GM21390 (cell line): ENCODE measurements around the gene P4HA3.
"Not testable (repeated sequence)": the region's sequence is repeated elsewhere in the genome, so short reads cannot be mapped to it uniquely, and the experiment has no call there.

Experiments
- ATAC-seq: cut with Tn5 transposase; IDR thresholded peaks from one replicate; pipeline ENCODE4 v1.9.1; 2021; ENCODE audit not compliant: unreplicated experiment

Gene P4HA3

DNA sequence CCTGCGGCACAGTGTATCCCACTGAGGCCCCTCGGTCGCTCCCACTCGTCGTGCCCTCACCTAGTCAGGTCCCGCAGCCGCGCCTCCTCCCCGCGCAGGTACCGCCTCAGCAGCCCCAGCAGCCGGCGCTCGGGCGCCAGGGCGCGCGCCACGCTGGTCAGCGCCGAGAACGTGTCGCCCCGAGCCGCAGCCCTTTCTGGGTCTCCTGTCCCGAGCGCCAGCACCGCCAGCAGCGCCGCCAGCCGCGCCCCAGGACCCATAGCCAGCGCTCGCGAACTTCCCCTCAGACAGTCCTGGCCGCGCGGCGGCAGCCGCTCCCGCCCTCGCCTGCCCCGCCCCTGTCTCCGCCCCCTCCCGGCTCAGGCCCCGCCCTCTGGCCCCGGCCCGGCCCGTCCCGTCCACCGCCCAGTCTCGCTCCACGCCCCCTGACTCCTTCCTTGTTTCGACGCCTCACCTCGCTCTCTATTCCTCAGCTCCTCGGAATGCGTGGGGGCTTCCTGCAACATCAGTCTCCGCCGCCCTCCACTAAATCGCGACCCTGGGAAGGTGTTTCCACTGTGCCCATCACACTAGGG, at the start of gene P4HA3:
P4HA3 (minus strand) TSS at position 289 of the 575 bp plus-strand sequence; CDS start at position 260, 29 bp downstream.
- no peak for ATAC-seq

DNA sequence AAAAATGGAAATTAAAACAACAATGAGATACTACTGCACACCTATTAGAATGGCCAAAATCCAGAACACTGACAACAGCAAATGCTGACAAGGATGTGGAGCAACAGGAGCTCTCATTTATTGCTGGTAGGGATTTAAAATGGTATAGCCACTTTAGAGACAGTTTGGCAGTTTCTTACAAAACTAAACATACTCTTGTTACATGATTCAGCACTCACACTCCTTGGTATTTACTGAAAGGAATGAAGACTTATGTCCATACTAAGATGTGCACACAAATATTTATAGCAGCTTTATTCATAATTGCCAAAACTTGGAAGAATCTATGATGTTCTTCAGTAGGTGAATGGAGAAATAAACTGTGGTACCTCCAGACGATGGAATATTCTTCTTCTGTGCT, 46.0 kb upstream of the P4HA3 start:
- no peak for ATAC-seq

DNA sequence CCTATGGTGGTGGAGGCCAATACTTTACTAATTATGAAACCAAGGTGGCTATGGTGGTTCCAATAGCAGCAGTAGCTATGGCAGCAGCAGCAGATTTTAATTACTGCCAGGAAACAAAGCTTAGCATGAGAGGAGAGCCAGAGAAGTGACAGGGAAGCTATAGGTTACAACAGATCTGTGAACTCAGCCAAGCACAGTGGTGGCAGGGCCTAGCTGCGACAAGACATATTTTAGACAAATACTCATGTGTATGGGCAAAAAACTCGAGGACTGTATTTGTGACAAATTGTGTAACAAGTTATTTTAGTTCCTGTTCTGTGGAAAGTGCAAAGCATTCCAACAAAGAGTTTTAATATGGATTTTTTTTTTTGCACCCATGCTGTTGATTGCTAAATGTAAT, 44.2 kb upstream of the P4HA3 start:
- ATAC-seq = no peak

DNA sequence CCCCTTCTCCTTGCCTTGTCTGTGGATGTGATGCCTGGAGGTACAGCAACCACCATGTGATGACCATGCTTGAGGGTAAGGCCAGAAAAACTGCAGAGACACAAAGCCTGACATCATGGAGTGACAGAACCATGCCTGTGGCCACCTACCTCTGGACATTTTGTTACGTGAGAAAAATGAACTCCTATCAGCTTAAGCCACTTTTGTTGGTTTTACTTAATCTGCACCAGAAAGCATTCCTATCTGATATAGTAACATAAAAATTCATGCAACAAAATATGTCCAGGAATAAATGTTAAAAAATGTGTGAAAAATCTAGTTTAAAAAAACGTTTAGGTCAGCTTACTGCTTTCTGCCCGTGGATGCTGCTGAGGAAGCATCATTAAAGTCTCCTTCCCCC, 42.6 kb upstream of the P4HA3 start:
- ATAC-seq = no peak

DNA sequence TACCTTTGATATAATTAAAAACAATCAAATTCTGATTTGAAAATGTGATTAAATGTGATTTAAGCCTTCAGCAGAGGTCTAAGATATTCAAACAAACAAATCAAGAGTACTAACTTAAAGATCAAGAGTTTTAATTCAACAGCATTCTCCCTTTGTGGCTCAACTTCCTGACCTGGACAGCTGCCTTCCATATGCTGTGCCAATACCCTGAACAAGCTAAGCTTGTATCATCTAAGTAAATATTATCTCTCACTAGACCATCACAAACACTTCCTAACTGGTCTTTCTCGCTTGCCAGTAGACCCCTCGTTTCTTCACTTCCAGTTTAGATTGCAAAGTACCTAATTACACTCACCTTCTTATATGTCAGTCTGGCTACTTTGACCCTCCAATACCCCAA, 35.9 kb upstream of the P4HA3 start:
- ATAC-seq = no peak

DNA sequence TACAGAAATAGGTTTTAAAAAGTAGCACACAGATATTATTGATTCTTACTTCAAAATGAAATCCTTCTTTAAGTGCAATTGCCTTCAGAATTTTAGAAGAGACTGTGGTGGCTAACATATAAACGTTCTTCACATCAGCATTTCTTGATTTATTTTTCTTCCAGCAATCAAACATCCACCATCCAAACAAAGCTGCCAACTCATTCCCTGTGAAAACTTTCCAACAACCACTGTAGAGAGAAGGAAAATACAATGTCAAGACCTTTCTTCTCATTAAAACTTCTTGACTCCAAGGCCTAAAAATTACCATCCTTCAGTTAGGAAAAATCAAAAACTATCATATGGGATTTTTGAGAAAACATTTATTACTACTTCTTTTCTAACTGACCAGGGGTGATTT, 34.0 kb upstream of the P4HA3 start:
- ATAC-seq = no peak

DNA sequence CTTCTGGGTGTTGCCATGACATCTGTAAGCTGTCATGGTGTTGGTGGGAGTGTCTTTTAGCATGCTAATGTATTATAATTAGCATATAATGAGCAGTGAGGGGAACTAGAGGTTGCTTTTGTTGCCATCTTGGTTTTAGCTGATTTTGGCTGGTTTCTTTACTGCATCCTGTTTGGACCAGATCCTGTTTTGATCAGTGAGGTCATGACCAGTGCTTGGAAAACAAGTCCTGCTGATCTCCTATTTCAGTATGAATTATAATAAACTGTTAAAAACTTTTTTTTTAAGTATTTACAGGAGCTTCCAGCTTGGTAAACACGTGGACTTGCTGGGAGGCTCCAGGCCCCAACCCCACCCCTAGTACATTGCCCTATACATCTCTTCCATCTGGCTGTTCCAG, 30.5 kb upstream of the P4HA3 start:
- ATAC-seq = no peak

DNA sequence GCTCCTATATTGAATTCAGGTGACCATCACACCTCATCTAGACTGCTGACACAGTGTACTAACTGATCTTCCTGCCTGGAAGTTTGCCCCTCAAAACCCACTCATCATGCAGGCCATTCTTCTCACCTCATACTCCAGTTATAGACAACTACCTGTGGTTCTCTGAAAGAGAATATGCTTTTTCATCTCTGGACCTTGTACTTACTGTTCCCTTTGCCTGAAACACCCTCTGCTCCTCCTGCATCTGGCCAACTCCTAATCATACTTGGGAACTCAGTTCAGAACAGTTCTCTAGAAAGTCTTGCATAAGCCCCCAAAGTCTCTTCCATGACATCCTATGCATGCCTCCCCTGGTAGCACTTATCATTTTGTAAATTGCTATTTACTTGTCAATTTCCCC, 28.2 kb upstream of the P4HA3 start:
- no peak for ATAC-seq

DNA sequence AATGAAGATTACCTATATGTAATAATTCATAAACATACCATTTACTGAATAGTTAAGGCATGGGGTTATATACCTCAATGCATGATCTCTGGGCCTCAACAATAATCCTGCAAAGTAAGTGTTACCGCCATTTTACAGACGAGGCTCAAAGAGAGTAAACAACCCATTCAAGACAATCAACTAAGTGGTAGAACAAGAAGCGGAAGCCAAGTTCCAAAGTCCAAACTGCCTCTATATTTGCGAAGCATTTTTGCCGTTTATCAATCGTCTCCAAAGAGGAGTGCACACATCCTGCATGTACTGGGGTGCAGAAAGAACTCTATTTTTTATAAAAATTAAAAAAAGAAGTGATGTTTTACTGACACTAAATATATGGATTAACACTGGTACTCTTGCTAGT, 27.5 kb upstream of the P4HA3 start:
- ATAC-seq = no peak

DNA sequence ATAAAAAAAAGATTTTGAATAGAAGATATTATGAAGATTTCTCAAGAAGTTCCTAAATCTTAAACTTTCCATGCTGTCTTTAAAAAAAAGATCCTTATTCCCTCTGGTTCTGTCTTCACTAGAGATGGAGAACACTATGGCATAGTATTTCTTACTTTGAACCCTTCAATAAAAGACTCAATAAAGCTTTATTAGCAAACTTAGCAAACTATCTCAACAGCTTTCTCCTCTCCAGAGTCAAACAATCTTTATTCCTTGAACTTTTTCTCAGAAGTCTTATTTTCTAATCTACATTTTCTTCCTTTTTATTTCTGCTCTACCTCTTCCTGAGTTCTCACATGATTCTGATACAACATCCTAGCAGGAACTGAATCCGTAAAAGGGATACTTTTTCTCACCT, 21.8 kb upstream of the P4HA3 start:
- ATAC-seq = no peak

DNA sequence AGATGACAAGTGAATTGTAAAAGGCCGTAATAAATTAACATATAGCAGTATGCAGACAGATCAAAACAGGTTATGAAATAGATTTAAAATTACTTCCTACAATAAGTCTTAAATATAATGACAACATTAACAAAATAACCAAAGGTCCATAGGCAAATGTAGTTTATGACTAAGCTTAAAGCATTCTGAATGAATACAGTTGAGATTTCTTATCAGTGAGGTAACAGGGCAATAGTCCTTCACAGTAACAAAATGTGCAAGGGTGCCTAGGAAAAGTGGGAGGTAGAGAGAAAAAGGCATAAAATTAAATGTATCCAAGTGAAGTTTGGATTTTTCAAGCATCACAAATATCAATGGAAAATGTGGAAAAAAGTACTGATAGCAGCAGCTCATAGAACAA, 20.9 kb upstream of the P4HA3 start:
- no peak for ATAC-seq

DNA sequence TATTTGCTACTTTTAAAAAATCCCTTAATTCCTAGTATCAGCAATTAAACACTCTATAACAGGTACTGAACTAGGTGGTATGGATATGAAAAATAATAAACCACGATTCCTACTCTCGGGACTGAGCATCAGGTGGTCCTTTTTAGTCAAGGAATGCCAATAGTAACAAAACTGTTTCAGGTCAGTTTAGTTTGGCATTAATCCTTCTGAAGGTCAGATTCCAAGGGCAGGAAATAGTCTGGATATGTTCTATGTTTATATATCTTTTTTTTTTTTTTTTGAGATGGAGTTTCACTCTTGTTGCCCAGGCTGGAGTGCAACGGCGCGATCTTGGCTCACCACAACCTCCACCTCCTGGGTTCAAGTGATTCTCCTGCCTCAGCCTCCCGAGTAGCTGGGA, 19.6 kb upstream of the P4HA3 start:
- not testable (repeated sequence) for ATAC-seq

DNA sequence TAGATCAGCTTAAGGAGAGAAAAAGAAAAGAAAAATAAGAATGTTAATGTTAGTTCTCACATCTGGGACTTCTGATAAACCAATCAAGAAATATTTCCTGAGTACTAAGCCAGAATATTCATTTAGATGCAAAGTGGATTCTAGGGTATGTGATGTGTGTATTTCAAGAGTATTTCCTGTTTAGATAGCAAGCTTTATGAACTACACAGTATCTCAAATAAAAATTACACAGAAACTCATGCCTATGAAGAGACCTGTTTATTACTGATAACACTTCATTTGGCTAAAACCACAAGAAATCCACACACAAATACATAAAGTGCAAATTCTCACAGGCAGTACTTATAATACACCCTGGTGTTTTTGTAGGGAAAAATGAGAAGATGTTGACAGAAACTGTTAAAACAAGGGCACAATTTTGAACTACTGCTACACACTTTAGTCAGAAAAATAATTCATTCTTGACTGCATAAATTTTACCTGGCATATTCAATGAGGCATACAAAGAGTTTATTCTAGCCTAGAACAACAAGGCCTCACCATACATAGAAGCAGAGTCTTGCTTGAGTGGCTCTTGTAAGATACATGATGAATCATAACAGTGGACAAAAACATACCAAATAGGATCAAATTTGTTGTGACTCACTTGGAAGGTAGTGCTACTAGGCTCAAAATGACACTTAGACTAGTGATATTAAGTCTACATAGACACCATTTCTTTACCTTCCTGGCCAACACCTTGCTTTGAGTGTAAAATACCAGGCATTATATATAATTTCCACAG, 18.8 kb upstream of the P4HA3 start:
- no peak for ATAC-seq

DNA sequence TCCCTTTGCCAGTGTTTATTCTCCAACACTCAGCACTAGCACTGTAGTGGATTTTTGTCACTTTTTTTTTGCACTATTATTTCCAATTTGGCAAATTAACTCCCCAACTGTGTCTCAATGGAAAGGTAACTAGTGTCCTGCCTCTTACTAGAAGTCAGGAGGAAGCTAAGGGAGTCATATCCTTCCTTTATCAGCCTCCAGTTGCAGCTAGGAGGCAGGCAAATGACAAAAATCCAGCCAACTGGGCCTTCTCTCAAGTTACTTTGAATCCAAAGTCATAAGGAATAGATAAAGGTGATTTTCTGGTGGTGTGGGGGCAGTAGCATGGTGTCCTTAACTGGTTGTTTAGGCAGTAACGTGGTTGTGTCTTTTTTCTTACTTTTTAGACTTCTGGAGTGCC, 15.6 kb upstream of the P4HA3 start:
- no peak for ATAC-seq

DNA sequence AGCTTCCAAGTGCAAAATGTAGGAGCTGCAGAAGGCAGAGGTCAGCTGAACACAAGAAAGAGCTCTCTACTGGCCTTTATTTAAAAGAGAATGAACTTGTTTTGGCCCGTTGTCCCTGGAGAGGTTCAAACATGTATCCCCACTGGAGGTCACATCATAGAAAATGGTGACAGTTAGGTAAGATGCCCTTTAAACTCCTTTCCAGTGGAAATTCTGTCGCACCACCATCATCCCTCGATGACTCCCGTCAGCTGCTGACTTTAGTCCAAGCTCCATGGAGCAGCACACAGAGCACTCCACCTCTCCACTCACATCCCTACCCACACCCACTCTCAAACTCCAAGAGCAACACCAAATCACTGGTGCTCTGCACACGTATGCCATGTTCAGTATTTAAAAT, 15.2 kb upstream of the P4HA3 start:
- ATAC-seq = no peak

DNA sequence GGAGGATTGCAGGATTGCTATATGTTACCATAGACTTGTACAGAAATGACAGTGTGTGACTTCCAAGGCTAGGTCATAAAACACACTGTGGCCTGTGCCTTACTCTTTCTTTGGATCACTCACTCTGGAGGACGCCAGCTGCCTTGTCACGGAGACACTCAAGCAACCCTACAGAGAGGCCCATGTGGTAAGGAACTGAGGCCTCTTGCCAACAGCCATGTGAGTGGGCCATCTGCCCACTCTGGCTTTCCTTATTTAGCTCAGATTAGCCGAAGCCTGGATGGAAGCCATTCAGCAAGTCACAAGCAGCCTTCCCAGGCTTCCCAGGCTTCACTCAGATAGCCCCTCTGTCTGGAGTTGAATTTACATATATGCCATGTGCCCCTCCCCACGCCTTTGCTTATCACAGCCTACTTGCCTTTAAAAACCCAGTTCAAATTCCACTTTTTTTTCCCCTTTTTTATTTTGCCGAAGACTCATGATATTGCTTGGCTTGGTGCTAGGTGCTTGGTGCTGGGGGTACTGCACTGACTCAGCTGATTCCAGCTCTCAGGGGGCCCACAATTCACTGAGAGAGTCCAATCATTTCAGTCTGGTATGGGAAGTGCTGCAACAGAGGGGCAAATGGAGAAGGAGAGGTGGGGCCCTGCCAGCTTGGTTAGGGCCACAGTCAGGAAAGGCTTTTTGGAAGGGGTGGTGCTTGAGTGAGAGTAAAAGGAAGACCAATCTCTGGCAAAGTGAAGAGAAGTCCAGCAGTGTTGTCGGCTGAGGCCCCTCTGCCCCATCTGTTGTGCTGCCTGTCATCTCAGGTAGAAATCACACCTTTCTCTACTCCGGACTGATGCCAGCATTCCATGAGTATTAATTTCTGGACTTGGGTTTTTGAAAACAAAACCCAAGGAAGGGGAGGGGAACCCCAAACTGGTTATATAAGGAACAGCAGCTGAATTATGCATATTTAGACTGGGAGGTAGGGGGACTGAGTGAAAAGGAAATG, 14.5 kb upstream of the P4HA3 start:
- no peak for ATAC-seq

DNA sequence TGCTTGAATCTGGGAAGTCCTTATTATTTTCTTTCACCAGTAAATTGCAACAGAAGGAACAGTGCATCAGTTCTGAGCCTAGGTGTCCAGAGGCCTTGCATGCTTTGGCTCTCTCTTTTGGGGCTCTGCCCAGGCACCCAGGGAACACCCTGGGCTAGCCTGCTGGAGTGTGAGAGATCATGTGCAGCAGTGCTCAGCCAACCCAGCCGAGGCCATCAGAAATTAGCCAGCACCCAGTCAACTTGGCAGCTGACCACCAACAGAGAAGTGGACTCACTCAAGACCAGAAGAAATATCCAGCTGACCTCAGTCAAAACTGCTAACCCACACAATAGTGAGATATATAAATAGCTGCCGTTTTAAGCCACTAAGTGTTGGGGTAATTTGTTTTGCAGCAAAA, 11.2 kb upstream of the P4HA3 start:
- ATAC-seq = no peak

DNA sequence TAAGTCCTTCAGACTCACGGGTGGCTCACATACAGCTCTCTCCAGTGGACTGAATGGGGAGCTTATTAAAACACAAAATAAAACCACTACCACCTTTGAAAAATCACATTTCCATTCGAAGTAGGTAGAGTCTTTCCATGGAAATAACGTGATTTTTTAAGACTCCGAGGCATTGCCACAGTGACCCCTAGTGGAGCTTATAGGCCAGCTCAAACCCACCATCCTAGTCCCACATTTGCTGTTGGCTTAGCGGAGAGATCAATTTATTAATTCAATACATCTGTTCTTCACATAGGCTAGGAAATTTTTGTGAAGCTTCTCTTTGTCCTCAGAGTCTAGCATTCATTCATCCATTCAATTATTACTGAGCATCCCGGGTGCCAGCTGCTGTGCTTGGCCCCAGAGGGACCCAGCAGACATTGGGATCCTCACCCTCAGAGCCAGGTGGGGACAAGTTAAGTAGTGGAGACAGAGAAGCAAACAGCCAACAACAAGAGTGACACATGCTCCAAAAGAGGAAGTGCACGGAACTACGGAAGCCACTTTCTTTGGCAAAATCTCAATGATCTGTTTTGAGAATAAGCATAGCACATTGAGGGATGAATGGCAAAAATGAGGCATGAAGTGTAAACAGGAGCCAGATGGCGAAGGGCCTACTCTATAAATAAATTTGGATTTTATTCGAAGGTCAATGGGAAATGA, 10.2 kb upstream of the P4HA3 start:
- no peak for ATAC-seq

DNA sequence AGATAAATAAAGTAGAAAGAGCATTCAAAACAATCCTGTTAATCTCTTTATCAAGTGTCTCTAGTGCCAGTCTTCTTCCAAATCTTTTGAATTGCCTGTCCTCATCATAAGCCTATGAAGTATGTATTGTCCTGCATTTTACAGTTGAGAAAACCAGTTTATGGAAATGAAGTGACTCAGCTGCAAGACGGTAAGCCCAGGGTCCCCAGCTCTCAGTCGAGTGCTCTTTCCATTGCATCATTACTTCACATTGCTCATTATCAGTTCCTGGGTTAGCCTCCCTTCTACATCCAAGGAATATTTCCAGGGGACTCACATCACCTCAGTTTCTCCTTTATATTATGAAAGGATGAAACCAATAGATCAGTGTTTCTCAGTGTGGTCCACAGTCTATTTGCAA, 9.1 kb upstream of the P4HA3 start:
- no peak for ATAC-seq

DNA sequence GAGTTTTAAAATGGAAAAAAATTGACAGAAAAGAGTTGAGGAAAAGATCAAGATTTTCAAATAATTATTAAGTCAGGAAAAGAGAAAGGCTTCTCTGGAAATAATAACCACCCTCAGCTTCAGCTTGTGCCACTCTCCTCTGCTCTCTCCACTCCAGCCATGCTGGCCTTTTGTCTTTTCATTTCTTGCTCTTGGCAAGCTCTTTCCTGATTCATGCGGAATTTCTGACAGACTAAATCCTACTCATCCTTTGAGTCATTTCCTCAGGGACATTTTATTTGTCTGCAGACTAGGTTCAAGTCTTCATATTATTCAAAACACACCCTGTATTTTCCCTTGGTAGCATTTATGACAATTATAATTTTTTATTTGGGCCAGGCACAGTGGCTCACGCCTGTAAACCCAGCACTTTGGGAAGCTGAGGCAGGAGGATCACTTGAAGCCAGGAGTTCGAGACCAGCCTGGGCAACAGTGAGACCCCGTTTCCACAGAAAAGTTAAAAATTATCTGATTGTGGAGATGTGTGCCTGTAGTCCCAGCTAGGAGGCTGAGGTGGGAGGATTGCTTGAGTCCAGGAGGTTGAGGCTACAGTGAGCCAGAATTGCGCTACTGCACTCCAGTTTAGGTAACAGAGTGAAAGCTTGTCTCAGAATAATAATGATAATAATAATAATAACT, 7.8 kb upstream of the P4HA3 start:
- ATAC-seq = no peak
